HG03097 (cell line): ENCODE measurements around the gene ZNF385B.

ENCODE experiments used
- ATAC-seq: cut with Tn5 transposase; IDR thresholded peaks from one replicate; pipeline ENCODE4 v1.9.1; 2021; ENCODE audit not compliant: unreplicated experiment, low FRiP score

Gene ZNF385B

DNA sequence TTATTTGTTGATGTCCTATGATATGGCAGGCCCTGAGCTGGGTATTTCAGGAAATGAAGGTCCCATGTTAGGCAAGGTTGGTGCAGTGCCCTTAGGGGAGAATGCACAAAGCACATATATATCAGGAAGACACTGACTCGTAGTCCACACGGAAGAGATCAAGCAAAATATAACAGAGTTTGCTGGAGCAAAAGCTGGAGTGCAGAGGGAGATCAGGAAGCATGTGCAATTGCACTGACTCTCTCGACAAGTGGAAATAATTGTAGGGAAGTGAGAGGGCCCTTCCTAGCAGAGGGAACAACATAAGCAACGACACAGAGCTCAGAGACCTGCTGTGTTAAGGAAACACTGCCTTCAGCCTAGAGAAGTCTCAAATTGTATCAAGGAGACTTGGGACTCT, 4.2 kb downstream of the ZNF385B start:
- ATAC-seq, result no peak

DNA sequence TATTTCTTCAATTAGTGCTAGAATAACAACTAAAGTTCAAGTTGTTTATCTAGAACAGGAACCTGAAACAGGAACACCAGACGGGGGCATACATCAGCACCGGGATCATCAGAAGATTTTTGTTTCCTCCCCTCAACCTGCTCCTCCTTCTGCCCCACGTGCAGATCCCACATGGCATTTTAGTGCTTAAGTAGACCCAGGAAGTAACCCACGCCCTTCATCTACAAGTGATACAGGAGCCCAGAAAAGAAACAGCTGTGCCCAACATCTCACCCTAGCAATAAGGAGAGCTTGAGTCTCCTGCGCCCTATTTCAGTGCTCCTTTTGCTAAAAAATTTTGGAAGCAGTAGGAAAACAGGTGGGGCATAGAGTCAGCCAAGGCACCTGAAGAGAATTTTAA, 5.2 kb downstream of the ZNF385B start:
- ATAC-seq, result no peak

DNA sequence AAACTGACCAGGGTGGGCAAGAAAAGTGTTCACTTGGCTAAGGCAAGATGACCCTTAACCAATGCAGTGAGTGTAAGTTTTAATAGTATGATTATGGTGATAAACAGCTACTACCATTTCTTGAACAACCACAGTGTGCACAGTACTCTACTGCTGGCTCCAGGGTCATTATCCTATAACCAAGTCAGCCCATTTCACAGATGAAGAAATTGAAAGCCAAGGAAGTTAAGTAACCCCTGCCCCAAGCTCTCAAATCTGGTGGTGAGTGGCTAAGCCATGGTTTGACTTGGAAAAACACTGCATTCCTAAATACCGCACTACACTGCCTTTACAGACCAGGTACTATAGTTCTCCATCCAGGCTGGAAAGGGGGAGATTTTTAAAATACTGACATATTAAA, 5.7 kb downstream of the ZNF385B start:
- no peak for ATAC-seq

DNA sequence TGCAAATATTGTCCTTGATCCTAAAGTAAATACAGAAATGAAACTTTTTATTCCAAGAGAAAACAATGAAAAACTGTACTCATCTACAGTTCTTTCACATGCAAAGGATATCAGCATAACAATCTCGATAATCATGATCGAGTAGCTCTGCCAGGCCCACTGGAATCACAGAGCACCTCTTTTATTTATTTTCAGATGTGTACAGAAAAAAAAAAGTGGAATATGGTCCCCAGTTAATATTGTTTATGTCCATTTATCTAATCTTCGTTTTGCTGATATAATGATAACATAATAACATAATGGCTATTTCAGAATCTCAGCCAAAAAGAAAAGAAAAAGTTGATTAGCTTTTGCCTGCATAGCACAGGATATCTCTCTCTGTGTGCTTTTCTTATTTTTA, 6.5 kb downstream of the ZNF385B start:
- no peak for ATAC-seq

DNA sequence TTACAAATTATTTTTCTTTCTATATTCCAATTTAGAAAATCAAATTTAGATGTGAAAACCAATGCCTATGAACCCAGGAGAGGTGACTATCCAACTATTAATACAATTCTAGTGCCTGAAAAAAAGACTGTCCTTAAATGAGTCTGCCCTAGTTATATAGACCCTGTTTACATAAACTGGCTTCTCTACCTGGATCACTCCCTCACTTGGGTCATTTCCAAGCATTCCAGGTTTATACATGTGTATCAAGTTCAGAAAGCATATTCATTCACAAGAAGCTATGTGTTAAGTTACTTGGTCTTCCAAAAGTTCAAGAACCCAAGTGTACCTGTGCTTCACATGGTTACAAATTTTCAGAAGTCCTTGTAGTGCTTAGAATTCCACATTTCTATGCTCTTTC, 8.3 kb downstream of the ZNF385B start:
- no peak for ATAC-seq

DNA sequence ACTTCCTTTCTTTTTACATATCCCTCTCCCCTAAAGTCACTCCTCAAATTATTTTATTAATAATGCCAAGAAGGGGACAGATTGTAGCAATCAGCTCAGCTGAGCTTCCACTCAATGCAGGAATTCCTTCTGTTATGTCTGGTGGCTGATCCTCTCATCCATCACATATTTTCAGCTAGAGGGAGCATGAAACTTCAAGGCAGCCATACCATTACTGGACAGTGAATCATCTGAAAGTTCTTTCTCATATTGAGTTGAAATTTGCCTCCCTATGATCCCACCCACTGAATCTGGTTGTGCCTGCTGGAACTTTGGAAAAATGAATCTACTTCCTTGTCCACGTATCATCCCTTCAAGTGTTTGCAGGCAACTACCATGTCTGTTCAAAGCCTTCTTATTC, 11.2 kb downstream of the ZNF385B start:
- no peak for ATAC-seq

DNA sequence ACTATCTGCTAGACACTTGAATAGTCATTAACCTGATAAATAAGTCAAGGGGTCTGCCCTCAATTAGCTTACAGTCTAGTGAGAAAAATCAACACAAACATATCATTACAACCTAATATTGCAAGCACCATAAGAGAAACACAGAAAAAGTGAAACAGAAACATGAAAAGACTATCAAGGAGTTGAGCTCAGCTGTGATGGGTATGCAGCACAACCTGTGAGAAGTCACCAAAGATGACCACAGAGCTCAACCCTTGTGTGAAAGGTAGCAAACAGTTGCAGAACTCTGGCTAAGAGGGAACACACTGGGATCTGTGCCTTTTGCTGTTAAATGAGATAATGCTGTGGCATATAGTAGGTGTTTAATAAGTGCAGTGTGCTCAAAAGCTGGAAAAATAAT, 11.7 kb downstream of the ZNF385B start:
- ATAC-seq, result no peak

DNA sequence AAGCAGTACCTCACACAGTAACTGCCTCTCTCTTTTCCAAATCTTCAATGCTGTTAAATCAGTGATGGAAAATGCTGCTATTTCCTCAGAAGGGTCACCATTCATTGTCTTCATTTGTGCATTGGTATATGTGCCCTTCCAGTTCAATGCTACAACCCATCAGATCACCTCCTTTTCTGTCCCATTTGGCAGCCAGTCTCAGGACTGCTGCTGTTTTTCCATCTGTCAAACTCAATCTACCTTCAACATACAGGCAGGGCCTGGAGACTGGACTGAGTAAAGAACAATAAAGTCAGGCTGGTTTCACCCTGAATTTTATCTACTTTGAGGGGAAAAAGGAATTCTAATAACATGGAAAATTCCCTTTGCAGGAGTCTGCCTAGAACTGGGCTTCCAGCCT, 17.9 kb downstream of the ZNF385B start:
- ATAC-seq, result no peak

DNA sequence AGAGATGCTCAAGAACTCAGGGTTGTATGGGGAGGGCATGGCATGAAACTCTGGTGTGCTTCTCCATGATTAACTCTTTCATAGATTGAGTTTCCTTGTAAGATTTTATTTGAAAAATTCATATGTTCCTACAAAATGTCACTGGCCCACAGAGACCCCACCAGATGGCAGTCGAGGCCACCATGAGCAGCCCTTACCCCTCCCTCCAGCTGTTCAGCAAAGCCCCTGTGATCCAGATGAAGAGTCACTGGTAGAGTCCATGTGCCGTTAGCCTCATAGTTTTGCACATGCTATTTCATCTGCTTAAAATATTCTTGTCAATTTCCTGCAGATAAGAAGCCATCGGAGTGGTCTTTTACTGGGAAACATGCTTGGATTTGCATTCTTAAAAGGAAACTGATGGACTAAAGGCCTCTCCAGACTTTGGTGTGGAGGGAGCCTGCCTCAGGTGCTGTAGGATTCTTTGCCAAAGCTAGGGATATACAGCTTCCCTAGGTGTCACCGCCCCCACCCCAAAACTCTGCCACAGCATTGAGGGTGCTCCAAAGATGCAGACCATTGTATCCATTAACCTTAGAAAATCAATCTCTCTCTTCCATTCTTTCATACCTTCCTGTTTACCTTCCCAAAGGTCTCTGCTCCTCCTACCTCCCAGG, 18.8 kb downstream of the ZNF385B start:
- ATAC-seq, result no peak

DNA sequence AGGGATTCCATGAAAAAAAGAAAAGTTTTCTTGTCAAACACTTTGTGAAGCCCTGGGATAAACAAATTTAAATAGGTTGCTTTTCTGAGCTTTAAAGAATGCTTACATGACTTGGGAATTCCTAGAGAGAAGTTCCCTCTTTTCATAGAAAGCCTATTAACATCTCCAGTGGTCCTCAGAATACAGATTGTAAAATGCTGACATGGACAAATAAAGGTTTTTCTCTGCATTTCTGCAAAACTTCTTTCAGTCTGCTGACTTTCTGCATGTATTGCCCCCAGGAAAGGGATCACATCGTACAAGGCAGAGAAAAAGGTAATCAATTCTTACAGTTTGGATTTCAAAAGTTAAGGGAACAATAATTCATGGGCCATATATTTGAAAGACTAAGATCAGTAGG, 20.6 kb downstream of the ZNF385B start:
- ATAC-seq, result no peak

DNA sequence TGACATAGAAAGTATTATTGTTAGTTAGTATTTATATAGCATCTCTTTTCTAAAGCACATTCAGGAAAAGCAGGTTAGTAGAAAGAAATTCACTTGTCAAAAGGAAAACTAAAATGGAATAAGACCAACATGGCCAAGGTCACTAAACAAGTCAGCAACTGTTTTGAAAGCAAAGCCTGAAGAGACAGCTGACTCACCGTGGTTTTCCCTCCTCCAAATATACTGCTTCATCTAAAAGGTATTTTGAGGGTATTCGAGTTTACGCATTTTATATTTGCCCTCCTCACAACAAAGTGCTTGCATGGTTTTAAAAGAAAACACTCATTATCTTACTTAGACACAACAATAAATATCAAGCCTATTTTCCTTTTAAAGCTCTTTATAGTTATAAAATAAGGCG, 24.0 kb downstream of the ZNF385B start:
- no peak for ATAC-seq

DNA sequence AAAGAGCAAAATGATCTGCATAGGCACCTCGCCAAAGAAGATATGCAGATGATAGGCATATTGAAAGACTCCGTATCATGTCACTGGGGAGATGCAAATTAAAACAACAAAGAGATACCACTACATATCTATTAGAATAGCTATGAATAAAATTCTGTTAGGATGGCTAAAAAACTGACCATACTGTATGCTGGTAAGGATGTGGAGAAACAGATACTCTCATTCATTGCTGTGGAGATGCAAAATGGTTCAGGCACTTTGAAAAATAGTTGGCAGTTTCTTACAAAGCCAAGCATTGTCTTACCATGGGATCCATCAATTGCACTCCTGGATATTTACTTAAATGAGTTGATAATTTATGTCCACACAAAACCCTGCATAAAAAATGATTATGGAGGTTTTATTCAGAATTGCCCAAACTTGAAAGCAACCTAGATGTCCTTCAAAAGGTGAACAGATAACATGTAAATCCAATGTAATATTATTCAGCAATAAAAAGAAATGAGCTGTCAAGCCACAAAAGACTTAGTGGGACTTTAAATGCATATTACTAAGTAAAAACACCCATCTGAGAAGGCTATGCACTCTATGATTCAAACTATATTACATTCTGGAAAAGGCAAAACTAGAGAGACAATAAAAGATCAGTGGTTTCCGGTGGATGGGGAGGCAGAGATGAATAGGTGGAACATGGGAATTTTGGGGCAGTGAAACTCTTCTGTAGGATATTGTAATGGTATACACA, 31.2 kb downstream of the ZNF385B start:
- ATAC-seq, result no peak

DNA sequence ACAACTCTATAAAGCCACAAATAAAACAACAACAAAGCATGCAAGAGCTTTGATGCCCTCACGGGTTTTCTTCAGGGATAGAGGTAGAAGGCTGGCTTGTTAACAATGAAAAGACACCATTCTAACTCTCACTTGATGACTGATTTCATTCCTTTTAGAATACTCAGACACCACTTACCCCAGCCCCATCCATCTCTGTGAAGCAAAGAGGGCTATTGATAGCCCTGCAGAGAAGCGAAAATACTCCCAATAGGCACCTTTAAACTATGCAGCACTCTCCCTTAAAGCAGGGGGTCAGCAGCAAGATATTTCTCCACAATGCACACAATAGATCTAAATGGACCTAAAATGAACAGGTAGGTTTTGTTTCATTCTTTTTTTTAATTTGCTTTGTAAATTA, 35.1 kb downstream of the ZNF385B start:
- no peak for ATAC-seq

DNA sequence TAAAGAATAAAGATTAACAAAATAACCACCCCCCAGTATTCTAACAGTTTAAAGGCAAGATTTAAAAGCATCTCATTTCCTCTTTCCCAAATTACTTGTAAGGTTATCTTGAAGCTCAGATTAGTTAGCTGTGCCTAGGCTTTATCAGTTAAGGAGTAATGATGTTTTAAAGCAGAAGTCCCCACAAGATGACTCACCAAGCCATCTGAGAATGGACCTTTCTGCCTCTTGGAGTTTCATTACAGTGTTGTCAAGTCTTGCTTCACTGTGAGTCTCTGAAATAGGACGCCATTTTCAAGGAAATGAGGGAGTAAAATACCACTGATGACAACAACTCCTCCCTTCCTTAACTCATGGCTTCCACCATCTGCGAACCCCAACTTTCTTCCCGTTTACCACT, 35.9 kb downstream of the ZNF385B start:
- ATAC-seq, result no peak

DNA sequence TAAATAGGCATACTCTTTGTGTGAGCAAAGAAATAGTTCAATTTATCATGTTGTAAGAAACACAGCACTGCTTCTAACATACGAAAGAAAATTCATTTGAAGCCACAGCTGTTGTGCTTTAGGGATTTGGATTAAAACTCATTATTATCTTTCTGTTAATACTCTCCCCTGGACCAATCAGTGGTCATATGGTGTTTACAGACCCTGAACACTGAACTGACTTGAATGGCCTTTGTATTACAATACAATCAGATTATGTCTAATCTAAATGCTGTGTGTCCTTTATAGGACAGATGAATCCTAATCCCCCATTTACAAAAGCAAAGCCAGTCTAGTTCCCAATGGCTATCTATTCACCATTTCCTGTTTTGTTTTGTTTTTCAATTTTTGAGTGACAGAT, 36.5 kb downstream of the ZNF385B start:
- ATAC-seq, result no peak

DNA sequence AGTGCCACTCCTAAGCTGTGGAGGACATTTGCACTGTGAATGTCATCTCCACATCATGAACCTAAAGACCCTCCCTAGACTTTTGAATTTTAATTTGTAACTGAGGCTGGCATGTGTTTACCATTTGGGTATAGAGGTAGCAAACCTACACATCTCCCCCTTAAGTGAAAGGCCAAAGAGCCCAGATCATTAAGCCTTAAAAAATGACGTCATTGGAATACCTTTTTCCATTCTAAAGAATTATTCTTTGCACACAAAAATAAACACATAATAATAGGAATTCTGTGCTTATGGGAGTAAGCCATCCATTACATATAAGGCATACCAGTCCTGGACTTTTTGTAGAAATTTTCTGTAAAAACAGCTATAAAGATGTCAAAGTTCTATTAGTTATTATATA, 38.9 kb downstream of the ZNF385B start:
- no peak for ATAC-seq

DNA sequence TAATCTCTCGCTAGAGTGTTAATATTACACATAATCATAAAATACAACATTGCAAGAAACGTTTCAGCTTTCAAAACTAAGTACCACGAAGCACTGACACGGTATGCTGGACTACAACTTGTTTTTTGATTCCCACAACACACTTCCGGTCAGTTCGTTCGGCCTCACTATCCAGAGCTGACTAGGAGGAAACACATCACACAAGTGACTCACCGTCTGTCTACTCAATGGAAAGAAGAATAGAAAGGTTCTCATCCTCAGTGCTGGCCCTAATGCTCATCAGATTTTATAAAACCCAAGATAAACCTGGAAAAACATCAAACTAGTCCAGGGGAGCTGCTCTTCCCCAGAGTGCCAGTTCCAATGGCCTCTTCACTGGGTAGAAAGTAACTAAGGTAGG, 42.9 kb downstream of the ZNF385B start:
- ATAC-seq, result no peak

DNA sequence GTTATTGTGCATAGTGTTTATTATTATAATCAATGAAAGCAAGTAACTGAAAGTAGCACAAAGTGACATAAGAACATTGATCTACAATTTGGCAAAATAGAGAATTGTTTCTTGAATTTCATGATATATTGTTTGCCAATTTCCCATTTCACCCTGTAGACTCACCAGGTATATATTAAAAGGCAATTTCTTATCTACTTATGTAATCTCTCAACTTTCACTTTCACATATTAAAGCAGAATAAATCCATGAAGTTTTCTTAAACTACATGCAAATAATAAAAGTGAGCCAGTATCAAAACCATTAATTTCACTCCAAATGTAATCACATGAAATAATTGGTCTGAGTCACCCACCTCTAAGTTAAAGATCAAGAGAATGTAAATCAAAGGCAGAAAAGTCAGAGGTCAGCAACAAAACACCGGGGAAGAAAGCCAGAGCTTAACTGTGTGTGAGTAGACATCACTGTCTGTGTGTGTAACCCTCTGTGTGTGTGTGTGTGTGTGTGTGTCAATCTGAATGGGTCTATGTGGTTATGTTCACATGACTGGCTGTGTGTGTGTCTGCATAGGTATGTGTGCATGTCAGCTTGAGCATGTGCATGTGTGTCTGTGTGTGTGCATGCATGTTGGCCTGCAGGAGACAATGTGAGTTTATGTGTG, 44.1 kb downstream of the ZNF385B start:
- no peak for ATAC-seq

DNA sequence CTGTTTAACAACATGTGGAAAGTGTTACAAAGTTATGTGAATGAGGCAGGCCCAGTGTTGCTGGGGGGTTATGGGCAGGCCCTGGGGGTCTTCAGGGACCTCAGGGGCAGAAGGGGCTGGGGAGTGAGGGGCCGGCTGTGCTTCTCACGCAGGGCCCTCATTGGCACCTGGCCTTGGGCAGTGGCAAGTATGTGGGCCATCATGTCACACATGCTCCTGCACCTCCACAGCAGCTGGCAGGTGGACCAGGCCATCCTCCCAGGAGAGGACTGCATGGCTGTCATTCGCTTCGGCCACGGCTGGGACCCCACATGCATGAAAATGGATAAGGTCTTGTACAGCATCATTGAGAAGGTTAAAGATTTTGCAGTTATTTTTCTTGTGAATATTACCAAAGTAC, 47.4 kb downstream of the ZNF385B start:
- ATAC-seq, result no peak

DNA sequence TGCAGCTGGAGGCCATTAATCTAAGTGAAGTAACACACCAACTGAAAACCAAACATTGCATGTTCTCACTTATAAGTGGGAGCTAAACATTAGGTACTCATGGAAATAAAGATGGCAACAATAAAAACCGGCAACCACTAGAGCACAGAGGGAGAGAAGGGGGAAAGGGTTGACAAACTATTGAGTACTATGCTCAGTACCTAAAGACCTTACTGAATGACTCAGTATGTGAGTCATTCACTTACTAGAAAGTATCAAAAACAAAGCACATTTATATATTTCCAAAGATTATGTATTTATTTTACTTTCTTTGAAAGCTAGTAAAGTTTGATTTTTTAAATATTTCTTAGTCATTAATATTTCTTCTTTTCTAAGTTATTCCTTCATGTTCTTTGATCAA, 48.9 kb downstream of the ZNF385B start:
- ATAC-seq, result no peak

DNA sequence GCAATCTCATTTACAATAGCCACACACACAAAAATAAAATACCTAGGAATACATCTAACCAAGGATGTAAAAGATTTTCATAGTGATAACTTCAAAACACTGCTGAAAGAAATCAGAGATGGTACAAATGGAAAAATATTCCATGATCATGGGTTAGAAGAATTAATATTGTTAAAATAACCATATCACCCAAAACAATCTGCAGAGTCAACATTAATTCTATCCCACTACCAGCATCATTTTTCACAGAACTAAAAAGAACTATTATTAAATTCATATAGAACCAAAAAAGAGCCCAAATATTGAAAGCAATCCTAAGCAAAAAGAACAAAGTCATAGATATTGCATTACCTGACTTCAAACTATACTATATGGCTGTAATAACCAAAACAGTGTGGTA, 50.4 kb downstream of the ZNF385B start:
- ATAC-seq, result no peak

DNA sequence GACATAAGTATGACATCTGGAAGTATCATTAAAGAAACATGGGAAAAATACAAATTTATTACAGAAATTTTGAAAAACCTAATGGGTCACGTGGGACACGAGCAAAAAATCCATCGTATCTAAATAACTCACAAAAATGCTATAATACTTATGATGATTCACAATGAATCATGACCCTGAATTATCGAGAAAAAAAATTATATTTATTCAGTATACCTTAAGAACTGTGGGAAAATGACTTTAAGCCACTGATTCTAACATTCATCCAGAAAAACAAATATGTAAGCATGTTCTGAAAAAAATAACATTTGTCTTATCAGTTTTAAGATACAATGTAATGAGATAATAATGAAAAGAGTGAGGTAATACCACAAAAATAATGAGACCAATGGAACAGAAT, 51.8 kb downstream of the ZNF385B start:
- ATAC-seq, result no peak
